ENCODE data around the gene PSMD13. TPM values are rescaled to one million over a fixed set of nuclear protein-coding genes. Genes with fewer than 3 reads are reported as not detected.

PSMD13 gene
- total and polyA plus RNA-seq, 4 donors: 48.8 to 56.7 (median 52.8) TPM

GRCh38 chr11:276219-276618 is 39.4 kb downstream of the PSMD13 start:
- H3K27me3 ChIP-seq (ENCODE audit: control insufficient read depth in 4 of 4, insufficient read depth in 4 of 4, low read length in 3 of 4): no peaks in the 10 kb centered on the region
- H3K9me3 ChIP-seq (ENCODE audit: control insufficient read depth in 4 of 4, low read length in 3 of 4): no peaks in the 10 kb centered on the region
- no peak overlapping the region for H3K9ac ChIP-seq (ENCODE audit: low read depth in 1 of 2, low read length in 2 of 2)
- no peak for DNase-seq (ENCODE audit: low spot score)
- no peaks in the 10 kb centered on the region for H3K36me3 ChIP-seq (ENCODE audit: control insufficient read depth in 4 of 4, insufficient read depth in 3 of 4, low read depth in 1 of 4, low read length in 3 of 4)
- TF ChIP-seq RAD21 (IDR thresholded peaks at IDR 0.05): no peak
- TF ChIP-seq JUND (IDR thresholded peaks at IDR 0.05): no peak
- no peak for TF ChIP-seq CTCF (IDR thresholded peaks at IDR 0.05; ENCODE audit: low read depth, low read length, missing input control)
- no peak for TF ChIP-seq HNF4A (conservative IDR thresholded peaks at IDR 0.05)
- no peak for TF ChIP-seq RXRA (IDR thresholded peaks at IDR 0.05)
- no peak for TF ChIP-seq MAX (IDR thresholded peaks at IDR 0.05)
- no peak for TF ChIP-seq GABPA (IDR thresholded peaks at IDR 0.05 in 1 of 2, conservative IDR thresholded peaks at IDR 0.05 in 1 of 2)
- TF ChIP-seq ATF3 (IDR thresholded peaks at IDR 0.05): no peak
- no peak for TF ChIP-seq FOXA1 (IDR thresholded peaks at IDR 0.05)
- TF ChIP-seq EGR1 (IDR thresholded peaks at IDR 0.05; ENCODE audit: low read depth in 2 of 2): no peak
- TF ChIP-seq FOXA2 (IDR thresholded peaks at IDR 0.05): no peak
- TF ChIP-seq TAF1 (conservative IDR thresholded peaks at IDR 0.05): no peak
- TF ChIP-seq YY1 (IDR thresholded peaks at IDR 0.05): no peak
- no peak for TF ChIP-seq REST (IDR thresholded peaks at IDR 0.05)
- no peak overlapping the region for H3K4me3 ChIP-seq (ENCODE audit: low read depth in 1 of 3, low read length in 3 of 3)
- H3K4me1 ChIP-seq (ENCODE audit: control insufficient read depth in 4 of 4, insufficient read depth in 4 of 4, low read length in 3 of 4): peaks cover 7 to 32% (median 25%) of the 10 kb centered on the region in 4 donors
- H3K27ac ChIP-seq (ENCODE audit: low read depth in 1 of 2, low read length in 2 of 2): no peak overlapping the region

GRCh38 chr11:278001-278951 is 41.5 kb downstream of the PSMD13 start, which contains the start of gene NLRP6:
Gene NLRP6, plus strand, starts transcription at chr11:278407. Its CDS starts 163 bp downstream, at chr11:278570.
- Histone ChIP-seq H3K9ac (ENCODE audit: low read depth in 1 of 2, low read length in 2 of 2) (no peak within 1 kb of the TSS), H3K4me1 (ENCODE audit: control insufficient read depth in 4 of 4, insufficient read depth in 4 of 4, low read length in 3 of 4) (peaks cover 12 to 43% (median 30%) of the 10 kb centered on the region in 4 donors), H3K36me3 (ENCODE audit: control insufficient read depth in 4 of 4, insufficient read depth in 3 of 4, low read depth in 1 of 4, low read length in 3 of 4) (no peaks in the 10 kb centered on the region), H3K4me3 (ENCODE audit: low read depth in 1 of 3, low read length in 3 of 3) (peak within 1 kb of the TSS; percentile 56 to 65 (median 61)), H3K27ac (ENCODE audit: low read depth in 1 of 2, low read length in 2 of 2) (no peak within 1 kb of the TSS), H3K27me3 (ENCODE audit: control insufficient read depth in 4 of 4, insufficient read depth in 4 of 4, low read length in 3 of 4) (no peaks in the 10 kb centered on the region), H3K9me3 (ENCODE audit: control insufficient read depth in 4 of 4, low read length in 3 of 4) (no peaks in the 10 kb centered on the region)
- DNase-seq (ENCODE audit: low spot score): no peak
- 73% methylated on average over 21 of the region's 21 CpGs for WGBS
- TF ChIP-seq MAX (IDR thresholded peaks at IDR 0.05): no peak
- TF ChIP-seq CTCF (IDR thresholded peaks at IDR 0.05; ENCODE audit: low read depth, low read length, missing input control): no peak
- no peak for TF ChIP-seq FOXA1 (IDR thresholded peaks at IDR 0.05)
- TF ChIP-seq NR2F2 (IDR thresholded peaks at IDR 0.05): no peak

Measured in liver (tissue), 9 donors.